T-cell (primary cell): ENCODE measurements around the gene AGBL1. TPM values are rescaled to one million over a fixed set of nuclear protein-coding genes. Genes with fewer than 3 reads are reported as not detected.

Experiments
- ATAC-seq, 4 experiments: fragments of 200-7000 bp in 3 of 4; fragments of 150-1000 bp in 1 of 4; cut with Tn5 transposase; replicated peaks in 1 of 4; 1 replicate in 3 of 4; 2 replicates in 1 of 4; pipeline ENCODE4 v1.10.0; 2021; ENCODE audit warnings: moderate library complexity in 3 of 4, mild to moderate bottlenecking in 2 of 4, moderate number of reproducible peaks in 1 of 4
- CTCF ChIA-PET, 2 donors: fragments of 300-600 bp; sonication (Branson Sonifier 250); formaldehyde crosslinking; loops; one replicate each; lab custom pipeline; 2022; ENCODE audit warnings: antibody characterized with exemption in 2 of 2; lab: Charles Lee
- POLR2A ChIA-PET, 2 donors: fragments of 300-600 bp; sonication (Branson Sonifier 250); formaldehyde crosslinking; loops; one replicate each; lab custom pipeline; 2022; ENCODE audit warnings: antibody characterized with exemption in 2 of 2; lab: Charles Lee
- DNase-seq, 35 experiments: peaks; one replicate each; pipeline versions ENCODE4 v3.0.0 to v3.0.0-alpha.2; 2013 to 2023
- H3K27ac ChIP-seq: one replicate; pipeline ENCODE4 v1.5.1; 2013; ENCODE audit warnings: low read length
- H3K27me3 ChIP-seq, 2 experiments: replicated peaks in 1 of 2; 1 replicate in 1 of 2; 2 replicates in 1 of 2; pipeline versions ENCODE4 v1.6.1 to v1.7.0; 2013; ENCODE audit warnings: low read length in 1 of 2, mixed read lengths in 1 of 2; ENCODE audit not compliant: control insufficient read depth in 2 of 2, insufficient read depth in 2 of 2; ENCODE audit errors: extremely low read depth in 1 of 2
- H3K36me3 ChIP-seq, 2 donors: 1 replicate in 1 of 2; 2 replicates in 1 of 2; pipeline versions ENCODE4 v1.6.1 to v1.7.0; 2013; ENCODE audit warnings: low read length in 1 of 2; ENCODE audit not compliant: control insufficient read depth in 2 of 2, insufficient read depth in 1 of 2; ENCODE audit errors: extremely low read depth in 1 of 2
- H3K4me1 ChIP-seq, 2 experiments: 1 replicate in 1 of 2; 2 replicates in 1 of 2; pipeline versions ENCODE4 v1.6.1 to v1.7.0; 2013; ENCODE audit warnings: low read length in 2 of 2, mixed read lengths in 1 of 2; ENCODE audit not compliant: insufficient read depth in 2 of 2, control insufficient read depth in 1 of 2; ENCODE audit errors: extremely low read depth in 1 of 2
- H3K4me3 ChIP-seq, 2 donors: 1 replicate in 1 of 2; 2 replicates in 1 of 2; pipeline versions ENCODE4 v1.5.1 to v1.7.0; 2013; ENCODE audit warnings: mild to moderate bottlenecking in 2 of 2, low read length in 1 of 2, moderate library complexity in 1 of 2; ENCODE audit not compliant: control insufficient read depth in 1 of 2; ENCODE audit errors: extremely low read depth in 1 of 2
- H3K9me3 ChIP-seq: 2 replicates; pipeline ENCODE4 v1.7.0; 2013
- H3K27ac Mint-ChIP-seq, 2 donors: one replicate each; pipeline ENCODE4 v1.8.0; 2020 to 2021; ENCODE audit warnings: mild to moderate bottlenecking in 2 of 2, mixed read lengths in 2 of 2
- H3K27me3 Mint-ChIP-seq, 2 donors: one replicate each; pipeline ENCODE4 v1.8.0; 2021 to 2022; ENCODE audit warnings: mixed read lengths in 2 of 2
- H3K36me3 Mint-ChIP-seq: one replicate; pipeline ENCODE4 v1.8.0; 2021; ENCODE audit warnings: mixed read lengths
- H3K4me1 Mint-ChIP-seq, 3 donors: one replicate each; pipeline ENCODE4 v1.8.0; 2020 to 2022; ENCODE audit warnings: mixed read lengths in 3 of 3, mild to moderate bottlenecking in 1 of 3
- H3K4me3 Mint-ChIP-seq, 3 donors: one replicate each; pipeline ENCODE4 v1.8.0; 2020 to 2022; ENCODE audit warnings: mild to moderate bottlenecking in 3 of 3, mixed read lengths in 3 of 3, moderate library complexity in 3 of 3
- H3K9me3 Mint-ChIP-seq, 3 donors: one replicate each; pipeline ENCODE4 v1.8.0; 2020 to 2022; ENCODE audit warnings: mixed read lengths in 3 of 3
- WGBS: methylation state at CpG from one replicate; pipeline ENCODE4 v1.1.5; 2013; ENCODE audit warnings: missing lambda C conversion rate; ENCODE audit not compliant: insufficient coverage; 5-methylcytosine and 5-hydroxymethylcytosine counted together
- total RNA-seq, 35 experiments: library from RNA in 6 of 35; stranded (reverse) in 6 of 35; fragments of 120-200 nt in 1 of 35; gene quantifications; one replicate each; pipeline versions ENCODE4 v1.2.1 to v1.2.4 and lab custom pipeline; 2013 to 2026

Gene AGBL1
- total RNA-seq, 5 donors from 2014 or later (not counting 1 experiment from before 2014, with no cell fraction given), result not detected

DNA sequence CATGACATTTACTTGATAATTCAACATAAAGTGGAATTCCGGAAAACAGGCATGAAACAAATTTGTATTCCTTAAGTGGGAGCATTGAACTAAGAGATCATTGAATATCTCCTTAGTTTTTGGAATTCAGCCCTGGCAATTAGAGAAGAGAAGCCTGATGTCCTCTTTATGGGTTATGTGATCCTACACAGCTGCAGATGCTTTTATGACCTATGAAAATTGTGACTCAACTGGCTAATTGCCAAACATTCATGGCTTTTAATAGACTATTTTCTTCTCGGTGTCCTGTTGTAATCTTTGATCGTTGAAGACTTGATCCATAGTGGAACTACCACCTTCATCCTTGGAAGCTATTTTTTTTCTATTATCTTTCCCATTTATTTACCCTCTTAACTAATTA is 46.1 kb downstream of the AGBL1 start:
- ATAC-seq (no peak), DNase-seq (no peak)
- ChIA-PET CTCF (no interaction called here), POLR2A (no interaction called here)
- Mint-ChIP-seq H3K27me3 (peaks cover 5 to 14% of the 10 kb centered on the region in 2 donors), H3K9me3 (no peaks in the 10 kb centered on the region), H3K36me3 (no peaks in the 10 kb centered on the region), H3K4me1 (no peaks in the 10 kb centered on the region), H3K27ac (no peak overlapping the region), H3K4me3 (no peak overlapping the region)
- Histone ChIP-seq H3K4me3 (no peak overlapping the region), H3K9me3 (no peaks in the 10 kb centered on the region), H3K27ac (no peak overlapping the region), H3K27me3 (peaks cover 0 to 2% of the 10 kb centered on the region in 2 experiments), H3K4me1 (no peaks in the 10 kb centered on the region), H3K36me3 (no peaks in the 10 kb centered on the region)
- WGBS, result no CpG with 5 or more reads among the region's 3 CpGs

DNA sequence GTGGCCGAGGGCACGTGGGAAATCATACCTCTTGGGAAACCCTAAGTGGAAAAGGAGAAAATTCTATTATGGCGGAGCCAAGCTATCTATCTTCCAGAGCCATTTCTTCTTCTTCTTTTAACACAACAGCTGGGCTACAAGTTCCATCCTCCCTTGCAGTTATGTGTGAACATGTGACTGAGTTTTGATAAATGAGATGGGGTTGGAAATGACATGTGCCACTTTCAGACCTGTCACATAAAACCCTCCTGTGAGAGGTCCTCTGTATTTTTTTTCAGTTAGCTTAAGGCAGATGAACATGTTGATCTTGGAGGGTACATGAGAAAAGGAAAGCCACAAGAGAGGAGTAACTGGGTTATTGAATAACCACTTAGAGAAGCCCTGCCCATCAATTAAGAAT is 47.9 kb downstream of the AGBL1 start:
- H3K4me1 ChIP-seq, result no peaks in the 10 kb centered on the region
- Mint-ChIP-seq H3K36me3 (no peaks in the 10 kb centered on the region), H3K27ac (no peak overlapping the region), H3K4me1 (no peaks in the 10 kb centered on the region), H3K4me3 (no peak overlapping the region), H3K27me3 (peaks cover 4 to 14% of the 10 kb centered on the region in 2 donors), H3K9me3 (no peaks in the 10 kb centered on the region)
- no peak for DNase-seq
- no peaks in the 10 kb centered on the region for H3K36me3 ChIP-seq
- H3K27ac ChIP-seq, result no peak overlapping the region
- H3K4me3 ChIP-seq, result no peak overlapping the region
- ATAC-seq, result no peak
- no peaks in the 10 kb centered on the region for H3K9me3 ChIP-seq
- ChIA-PET POLR2A (no interaction called here), CTCF (no interaction called here)
- peaks cover 0 to 2% of the 10 kb centered on the region in 2 experiments for H3K27me3 ChIP-seq
- WGBS, result no CpG with 5 or more reads among the region's 3 CpGs

DNA sequence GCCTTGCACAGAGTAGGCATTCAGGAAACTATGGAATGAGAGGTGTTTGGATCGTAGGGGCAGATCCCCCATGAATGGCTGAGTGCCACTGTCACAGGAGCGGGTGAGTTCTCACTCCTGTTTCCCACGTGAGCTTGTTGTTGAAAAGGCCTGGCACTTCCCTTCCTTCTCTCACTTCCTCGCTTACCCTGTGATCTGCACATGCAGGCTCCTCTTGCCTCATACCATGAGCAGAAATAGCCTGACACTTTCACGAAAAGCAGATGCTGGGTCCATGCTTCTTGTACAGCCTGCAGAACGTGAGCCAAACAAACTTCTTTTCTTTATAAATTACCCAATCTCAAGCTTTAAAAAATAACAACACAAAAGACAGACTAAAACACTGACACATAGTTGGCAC is 55.4 kb downstream of the AGBL1 start:
- WGBS, result 23% methylated on average over 5 of the region's 6 CpGs
- Mint-ChIP-seq H3K36me3 (no peaks in the 10 kb centered on the region), H3K27me3 (peaks cover 3 to 8% of the 10 kb centered on the region in 2 donors), H3K4me3 (no peak overlapping the region), H3K4me1 (no peaks in the 10 kb centered on the region), H3K27ac (no peak overlapping the region), H3K9me3 (no peaks in the 10 kb centered on the region)
- H3K4me3 ChIP-seq, result no peak overlapping the region
- no peaks in the 10 kb centered on the region for H3K9me3 ChIP-seq
- no peaks in the 10 kb centered on the region for H3K27me3 ChIP-seq
- DNase-seq, result no peak
- ChIA-PET CTCF (no interaction called here), POLR2A (no interaction called here)
- no peaks in the 10 kb centered on the region for H3K36me3 ChIP-seq
- no peak overlapping the region for H3K27ac ChIP-seq
- no peaks in the 10 kb centered on the region for H3K4me1 ChIP-seq
- no peak for ATAC-seq

- H3K4me1 Mint-ChIP-seq, result no peaks in the 10 kb centered on the region
- H3K27ac Mint-ChIP-seq, result no peak overlapping the region
- no peak overlapping the region for H3K27ac ChIP-seq
- no peaks in the 10 kb centered on the region for H3K36me3 ChIP-seq
- H3K36me3 Mint-ChIP-seq, result no peaks in the 10 kb centered on the region
- WGBS, result no CpG with 5 or more reads among the region's 2 CpGs
- no peaks in the 10 kb centered on the region for H3K9me3 Mint-ChIP-seq
- H3K4me3 Mint-ChIP-seq, result no peak overlapping the region
- CTCF ChIA-PET, result interaction anchor here in 1 of 2 donors (0.6 kb wide), 1 partner anchor 19 kb away, joined by 3 read pairs; no protein-coding TSS in a partner anchor
- peaks cover 7 to 15% of the 10 kb centered on the region in 2 donors for H3K27me3 Mint-ChIP-seq
- no peak for ATAC-seq
- no peaks in the 10 kb centered on the region for H3K9me3 ChIP-seq
- no peak overlapping the region for H3K4me3 ChIP-seq
- no peaks in the 10 kb centered on the region for H3K4me1 ChIP-seq
- peaks cover 0 to 7% of the 10 kb centered on the region in 2 experiments for H3K27me3 ChIP-seq
- POLR2A ChIA-PET, result no interaction called here
- DNase-seq, result no peak
Observed at GRCh38 chr15:86136861-86137260, 57.2 kb downstream of the AGBL1 start.

DNA sequence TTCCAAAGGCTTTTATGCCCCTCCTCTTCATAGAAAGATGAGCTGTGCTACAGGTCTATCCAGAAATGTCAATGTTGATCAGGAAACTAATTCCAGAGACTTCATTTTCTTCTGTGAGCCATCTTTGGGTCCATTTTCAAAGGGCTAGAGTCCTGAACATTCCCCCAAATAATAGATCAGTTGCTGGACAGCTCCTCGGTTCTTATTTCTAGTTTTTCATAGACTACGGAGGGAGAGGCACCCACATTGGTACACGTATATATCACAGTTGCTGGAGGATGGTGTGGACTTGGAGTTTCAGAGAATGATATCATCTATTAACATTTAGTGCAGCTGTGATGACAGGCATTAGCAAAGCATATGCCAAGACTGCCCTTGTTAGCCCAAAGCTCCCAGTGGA is 59.1 kb downstream of the AGBL1 start:
- ChIA-PET POLR2A (no interaction called here), CTCF (no interaction called here)
- ATAC-seq (no peak), DNase-seq (no peak)
- Mint-ChIP-seq H3K9me3 (no peaks in the 10 kb centered on the region), H3K4me3 (no peak overlapping the region), H3K4me1 (no peaks in the 10 kb centered on the region), H3K27ac (no peak overlapping the region), H3K36me3 (no peaks in the 10 kb centered on the region), H3K27me3 (peaks cover 13 to 24% of the 10 kb centered on the region in 2 donors)
- Histone ChIP-seq H3K27ac (no peak overlapping the region), H3K4me1 (no peaks in the 10 kb centered on the region), H3K4me3 (no peak overlapping the region), H3K27me3 (peaks cover 0 to 9% of the 10 kb centered on the region in 2 experiments), H3K36me3 (no peaks in the 10 kb centered on the region), H3K9me3 (no peaks in the 10 kb centered on the region)
- WGBS, result no CpG with 5 or more reads among the region's 3 CpGs

DNA sequence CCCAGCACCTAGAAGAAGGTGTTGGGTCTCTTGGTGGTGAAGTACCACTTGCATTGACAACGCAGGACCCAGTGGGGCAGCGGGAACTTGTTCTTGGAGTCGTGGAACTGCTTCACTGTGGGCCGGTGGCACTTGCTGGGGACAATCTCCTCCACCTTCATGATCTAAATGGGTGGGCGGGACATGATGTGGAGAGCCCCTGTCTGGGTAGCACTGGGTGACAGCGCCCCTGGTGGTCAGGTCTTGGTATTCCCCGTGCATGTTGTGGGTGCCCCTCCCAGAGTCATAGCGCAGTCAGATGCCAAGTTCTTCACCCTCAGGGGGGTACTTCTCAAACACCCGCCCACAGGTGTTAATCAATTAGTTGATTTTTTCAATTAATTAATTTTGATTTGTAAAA is 60.2 kb downstream of the AGBL1 start:
- Histone ChIP-seq H3K36me3 (no peaks in the 10 kb centered on the region), H3K9me3 (no peaks in the 10 kb centered on the region), H3K4me1 (no peaks in the 10 kb centered on the region), H3K27me3 (peaks cover 0 to 9% of the 10 kb centered on the region in 2 experiments), H3K4me3 (no peak overlapping the region), H3K27ac (no peak overlapping the region)
- WGBS, result 61% methylated on average over 5 of the region's 9 CpGs
- ChIA-PET CTCF (no interaction called here), POLR2A (no interaction called here)
- peak in 1 of 35 experiments; percentile 0 for DNase-seq
- Mint-ChIP-seq H3K9me3 (peaks cover 0 to 4% (median 0%) of the 10 kb centered on the region in 3 donors), H3K27ac (no peak overlapping the region), H3K36me3 (no peaks in the 10 kb centered on the region), H3K4me3 (no peak overlapping the region), H3K27me3 (peaks cover 15 to 28% of the 10 kb centered on the region in 2 donors), H3K4me1 (no peaks in the 10 kb centered on the region)
- ATAC-seq, result no peak

DNA sequence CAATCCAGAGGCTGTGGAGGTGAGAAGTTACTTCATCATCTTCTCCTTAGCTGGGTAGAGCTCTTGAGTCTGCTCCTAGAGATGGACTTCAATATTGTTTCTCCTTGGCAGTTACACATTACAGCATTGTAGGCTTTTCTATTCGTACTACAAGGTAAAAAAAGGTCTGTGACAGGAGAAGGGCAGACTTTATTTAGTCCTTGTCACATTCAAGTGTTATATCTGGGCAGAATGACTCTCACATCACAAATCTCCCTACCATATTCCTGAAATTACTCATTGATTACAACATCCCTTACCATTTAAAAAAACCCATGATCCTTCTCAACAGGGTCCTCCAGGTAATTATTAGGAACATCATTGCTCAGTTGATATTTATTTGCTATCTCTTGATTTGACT is 75.0 kb downstream of the AGBL1 start:
- H3K4me3 Mint-ChIP-seq, result no peak overlapping the region
- Histone ChIP-seq H3K27ac (no peak overlapping the region), H3K9me3 (no peaks in the 10 kb centered on the region), H3K4me1 (no peaks in the 10 kb centered on the region), H3K27me3 (no peaks in the 10 kb centered on the region), H3K4me3 (no peak overlapping the region), H3K36me3 (no peaks in the 10 kb centered on the region)
- no peaks in the 10 kb centered on the region for H3K36me3 Mint-ChIP-seq
- H3K9me3 Mint-ChIP-seq, result peaks cover 8 to 26% (median 20%) of the 10 kb centered on the region in 3 donors
- ATAC-seq (no peak), DNase-seq (no peak)
- ChIA-PET POLR2A (interaction anchor here in 1 of 2 donors (0.7 kb wide), 1 partner anchor 10 kb away, joined by 4 read pairs; no protein-coding TSS in a partner anchor), CTCF (no interaction called here)
- peaks cover 1 to 5% of the 10 kb centered on the region in 2 donors for H3K27me3 Mint-ChIP-seq
- WGBS, result no CpG with 5 or more reads among the region's 1 CpG
- no peak overlapping the region for H3K27ac Mint-ChIP-seq
- no peaks in the 10 kb centered on the region for H3K4me1 Mint-ChIP-seq
